Stomach (tissue), 4 donors: ENCODE measurements around the gene ABCB8.

Experiments used
- CTCF ChIP-seq, 7 experiments: fragments of 450-650 bp in 4 of 7; fragments of 200-600 bp in 3 of 7; sonication (generic) in 3 of 7; IDR thresholded peaks; one replicate each; pipeline ENCODE4 v1.5.1; 2016 to 2019; ENCODE audit warnings: antibody characterized with exemption in 7 of 7, control low read depth in 2 of 7, mild to moderate bottlenecking in 1 of 7
- EP300 ChIP-seq: sonication (generic); formaldehyde crosslinking; IDR thresholded peaks from one replicate; pipeline ENCODE4 v1.6.1; 2017; ENCODE audit warnings: antibody characterized with exemption
- POLR2A ChIP-seq, 4 donors: fragments of 450-650 bp; IDR thresholded peaks; one replicate each; pipeline ENCODE4 v1.6.1; 2016; ENCODE audit warnings: antibody characterized with exemption in 4 of 4, control low read depth in 2 of 4, mild to moderate bottlenecking in 1 of 4, moderate library complexity in 1 of 4
- POLR2AphosphoS5 ChIP-seq, 3 donors: sonication (generic); formaldehyde crosslinking; IDR thresholded peaks; one replicate each; pipeline ENCODE4 v1.6.1; 2016; ENCODE audit warnings: antibody characterized with exemption in 3 of 3

DNA sequence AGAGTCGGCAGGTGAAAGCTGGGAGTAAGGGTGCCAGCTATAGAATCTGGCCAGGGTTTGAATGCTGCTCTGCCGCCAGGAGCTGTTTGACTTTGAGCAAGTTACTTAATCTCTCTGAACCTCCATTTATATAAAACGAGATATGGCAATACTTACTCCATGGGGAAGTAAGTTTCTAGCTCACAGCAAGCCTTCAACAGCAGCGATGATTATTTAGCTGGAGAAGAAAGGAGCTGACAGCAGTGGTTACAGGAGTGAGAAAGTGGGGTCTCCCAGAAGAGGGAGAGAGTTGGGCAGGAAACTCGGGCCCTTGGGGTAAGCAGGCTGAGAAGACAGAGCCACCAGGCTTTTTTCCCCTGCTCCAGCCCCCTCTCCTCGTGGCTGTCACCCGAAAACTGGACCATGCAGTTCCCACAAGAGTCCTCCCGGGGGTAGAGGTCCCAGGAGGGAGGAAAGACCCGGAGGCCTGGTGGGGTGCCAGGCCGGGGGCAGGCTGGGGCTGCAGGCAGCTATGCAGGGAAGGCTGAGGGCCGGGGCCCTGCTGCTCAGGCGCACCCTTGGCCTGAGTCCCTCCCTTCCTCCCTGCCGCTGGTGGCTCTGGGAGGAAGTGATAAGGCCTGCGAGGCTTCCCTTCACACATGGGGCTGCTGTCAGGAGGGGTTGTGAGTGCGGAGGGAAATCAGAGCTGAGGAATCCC is 34.0 kb upstream of the ABCB8 start:
- no peak for TF ChIP-seq POLR2A (IDR thresholded peaks at IDR 0.05)
- TF ChIP-seq CTCF (IDR thresholded peaks at IDR 0.05), result no peak
- no peak for TF ChIP-seq EP300
- TF ChIP-seq POLR2AphosphoS5 (IDR thresholded peaks at IDR 0.05), result no peak
